ENCODE results near the gene ADGRB2. TPM values are rescaled to one million over a fixed set of nuclear protein-coding genes. Genes with fewer than 3 reads are reported as not detected.

Gene ADGRB2
- total RNA-seq, 4 donors from 2014 or later, result 1.6 to 10.5 (median 4.1) TPM

DNA sequence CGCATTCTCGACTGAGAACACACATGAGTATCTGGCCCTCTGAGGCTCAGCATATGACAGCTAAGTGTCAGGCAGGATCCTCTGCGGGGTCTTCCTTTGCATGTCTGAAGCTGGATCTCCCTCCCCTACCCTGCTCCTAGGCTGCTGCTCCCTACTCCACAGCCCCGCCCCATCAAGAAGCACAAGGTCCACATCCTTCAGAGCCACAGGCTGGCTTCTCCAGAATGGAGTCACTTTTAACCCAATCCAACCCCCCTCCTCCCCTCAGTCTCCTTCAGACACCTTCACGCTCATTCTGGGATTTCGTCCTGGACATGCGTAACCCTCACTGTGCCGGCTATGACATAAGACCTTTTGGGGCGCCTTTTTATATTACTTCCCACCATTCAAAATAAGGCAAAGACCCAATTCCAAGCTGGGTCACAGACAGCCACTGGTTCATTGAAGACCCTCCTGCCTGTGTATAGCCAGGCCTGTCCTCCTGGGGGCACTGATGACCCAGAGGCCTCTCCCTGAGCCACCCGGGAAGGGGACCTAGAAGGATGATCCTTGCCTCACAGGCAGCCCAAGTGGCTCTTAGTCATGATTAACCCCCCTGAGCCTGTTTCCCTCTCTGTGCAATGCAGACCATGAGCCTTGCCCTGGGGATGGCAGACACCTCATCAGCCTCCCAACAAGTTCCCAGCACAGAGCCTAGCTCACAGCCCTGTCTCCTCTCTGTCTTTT lies 4.7 kb downstream of the ADGRB2 start:
- TF ChIP-seq, protein P1, sequence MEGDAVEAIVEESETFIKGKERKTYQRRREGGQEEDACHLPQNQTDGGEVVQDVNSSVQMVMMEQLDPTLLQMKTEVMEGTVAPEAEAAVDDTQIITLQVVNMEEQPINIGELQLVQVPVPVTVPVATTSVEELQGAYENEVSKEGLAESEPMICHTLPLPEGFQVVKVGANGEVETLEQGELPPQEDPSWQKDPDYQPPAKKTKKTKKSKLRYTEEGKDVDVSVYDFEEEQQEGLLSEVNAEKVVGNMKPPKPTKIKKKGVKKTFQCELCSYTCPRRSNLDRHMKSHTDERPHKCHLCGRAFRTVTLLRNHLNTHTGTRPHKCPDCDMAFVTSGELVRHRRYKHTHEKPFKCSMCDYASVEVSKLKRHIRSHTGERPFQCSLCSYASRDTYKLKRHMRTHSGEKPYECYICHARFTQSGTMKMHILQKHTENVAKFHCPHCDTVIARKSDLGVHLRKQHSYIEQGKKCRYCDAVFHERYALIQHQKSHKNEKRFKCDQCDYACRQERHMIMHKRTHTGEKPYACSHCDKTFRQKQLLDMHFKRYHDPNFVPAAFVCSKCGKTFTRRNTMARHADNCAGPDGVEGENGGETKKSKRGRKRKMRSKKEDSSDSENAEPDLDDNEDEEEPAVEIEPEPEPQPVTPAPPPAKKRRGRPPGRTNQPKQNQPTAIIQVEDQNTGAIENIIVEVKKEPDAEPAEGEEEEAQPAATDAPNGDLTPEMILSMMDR (IDR thresholded peaks at IDR 0.05), result no peak
- TF ChIP-seq EP300 (IDR thresholded peaks at IDR 0.05), result no peak
- TF ChIP-seq POLR2A (IDR thresholded peaks at IDR 0.05), result no peak
- H3K4me3 ChIP-seq, result no peak overlapping the region
- peaks cover 0 to 19% of the 10 kb centered on the region in 2 donors for H3K27me3 ChIP-seq
- DNase-seq (ENCODE audit: low spot score in 2 of 2), result no peak
- H3K9me3 ChIP-seq, result no peaks in the 10 kb centered on the region
- no peaks in the 10 kb centered on the region for H3K36me3 ChIP-seq
- WGBS, 2 donors, result 78% methylated on average over 9 to 10 of the region's 10 CpGs
- no peak overlapping the region for H3K27ac ChIP-seq
- H3K4me1 ChIP-seq, result peaks cover 0 to 52% (median 38%) of the 10 kb centered on the region in 4 donors

DNA sequence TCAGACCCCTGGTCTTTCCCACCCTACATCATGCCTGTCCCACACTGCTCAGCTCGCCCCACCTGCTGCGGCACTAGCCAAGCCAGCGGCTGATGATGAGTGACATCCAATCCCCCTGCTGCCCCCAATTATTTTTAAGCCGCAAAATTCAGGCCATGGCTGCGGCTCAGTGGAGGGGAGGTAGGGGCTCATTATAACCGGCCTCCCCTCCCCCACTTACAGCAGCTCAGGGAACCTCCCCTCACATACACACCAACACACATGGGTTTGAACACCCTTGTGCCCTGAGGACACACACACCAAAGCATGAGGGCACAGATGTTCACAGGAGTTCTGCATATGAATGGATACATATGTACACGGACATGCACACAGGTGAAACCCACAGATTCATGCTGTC lies 5.3 kb downstream of the ADGRB2 start:
- no peak overlapping the region for H3K27ac ChIP-seq
- 88 to 90% methylated on average over 7 of the region's 7 CpGs for WGBS, 2 donors
- peaks cover 0 to 18% of the 10 kb centered on the region in 2 donors for H3K27me3 ChIP-seq
- DNase-seq (ENCODE audit: low spot score in 2 of 2), result no peak
- no peaks in the 10 kb centered on the region for H3K9me3 ChIP-seq
- no peaks in the 10 kb centered on the region for H3K36me3 ChIP-seq
- no peak overlapping the region for H3K4me3 ChIP-seq
- peaks cover 0 to 56% (median 43%) of the 10 kb centered on the region in 4 donors for H3K4me1 ChIP-seq
- TF ChIP-seq EP300 (IDR thresholded peaks at IDR 0.05) (no peak), POLR2A (IDR thresholded peaks at IDR 0.05) (no peak)
- TF ChIP-seq, protein P1 (IDR thresholded peaks at IDR 0.05), result no peak

DNA sequence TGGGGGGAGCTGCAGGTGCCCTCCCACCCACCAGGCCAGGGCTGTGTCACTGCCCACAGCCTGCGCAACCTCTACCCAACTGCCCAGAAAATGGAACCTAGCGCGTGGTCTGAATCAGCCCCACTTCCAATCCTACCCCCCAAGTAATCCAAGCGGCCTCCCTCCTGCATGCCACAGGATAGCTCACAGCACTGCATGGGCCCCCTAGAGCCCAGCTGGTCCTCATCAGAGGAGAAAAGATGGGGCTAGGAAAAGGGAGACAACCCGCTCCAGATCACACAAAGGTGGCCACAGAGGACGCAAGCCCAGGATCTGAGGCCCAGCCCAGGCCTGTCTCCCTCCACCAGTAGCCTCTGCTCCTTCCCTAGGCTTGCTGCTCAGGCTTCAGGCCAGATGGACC lies 6.2 kb downstream of the ADGRB2 start:
- H3K36me3 ChIP-seq, result no peaks in the 10 kb centered on the region
- H3K27me3 ChIP-seq, result peaks cover 0 to 10% of the 10 kb centered on the region in 2 donors
- no peaks in the 10 kb centered on the region for H3K9me3 ChIP-seq
- WGBS, 2 donors, result 95 to 97% methylated on average over 6 of the region's 6 CpGs
- H3K4me3 ChIP-seq, result no peak overlapping the region
- H3K4me1 ChIP-seq, result peaks cover 0 to 56% (median 43%) of the 10 kb centered on the region in 4 donors
- TF ChIP-seq, protein P1 (IDR thresholded peaks at IDR 0.05), result no peak
- TF ChIP-seq POLR2A (IDR thresholded peaks at IDR 0.05) (no peak), EP300 (IDR thresholded peaks at IDR 0.05) (no peak)
- no peak overlapping the region for H3K27ac ChIP-seq
- DNase-seq (ENCODE audit: low spot score in 2 of 2), result no peak

DNA sequence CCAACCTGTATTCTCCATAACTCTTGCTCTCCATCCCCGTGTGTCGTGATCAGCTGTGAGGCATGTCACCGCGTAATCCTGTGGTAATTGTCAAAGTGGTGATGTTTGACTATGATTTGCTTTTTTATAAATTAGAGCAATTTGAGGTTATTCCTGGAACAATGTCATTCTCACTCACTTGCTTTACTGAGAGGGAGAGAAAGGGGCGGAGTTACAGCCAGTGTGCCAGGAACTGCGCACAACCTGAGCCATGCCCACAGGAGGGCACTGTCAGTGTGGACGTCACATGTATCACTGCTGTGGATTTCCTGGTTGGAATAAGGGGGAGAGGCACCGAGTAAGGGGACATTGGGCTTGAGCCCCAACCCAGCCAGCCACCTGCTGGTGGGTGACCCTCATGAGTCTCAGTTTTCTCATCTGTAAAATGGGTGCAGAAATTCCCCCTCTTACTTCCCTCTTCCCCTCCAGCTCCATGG lies 6.9 kb downstream of the ADGRB2 start:
- TF ChIP-seq POLR2A (IDR thresholded peaks at IDR 0.05), result no peak
- TF ChIP-seq, protein P1 (IDR thresholded peaks at IDR 0.05), result no peak
- TF ChIP-seq EP300 (IDR thresholded peaks at IDR 0.05), result no peak
- H3K4me1 ChIP-seq, result peaks cover 0 to 51% (median 40%) of the 10 kb centered on the region in 4 donors
- H3K27me3 ChIP-seq, result peaks cover 0 to 5% of the 10 kb centered on the region in 2 donors

DNA sequence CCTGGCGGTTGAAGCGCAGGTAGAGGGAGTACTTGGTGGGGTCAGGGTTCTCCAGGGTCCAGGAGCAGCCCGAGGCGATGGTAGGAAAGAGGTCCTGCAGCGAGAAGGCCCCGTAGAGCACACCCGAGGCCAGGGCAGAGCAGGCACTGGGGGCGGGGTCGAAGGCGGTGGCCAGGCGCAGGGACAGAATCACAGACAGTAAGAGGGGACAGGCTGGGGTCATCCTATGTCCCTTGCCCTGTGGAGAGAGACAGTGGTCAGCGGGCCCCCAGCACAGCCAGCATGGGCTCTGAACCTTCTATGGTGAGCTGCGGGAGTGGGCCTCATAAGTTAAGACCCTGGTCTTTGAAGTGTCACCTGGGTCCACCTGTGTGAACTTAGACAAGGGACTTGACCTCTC lies 7.6 kb downstream of the ADGRB2 start:
- no peaks in the 10 kb centered on the region for H3K9me3 ChIP-seq
- no peak overlapping the region for H3K27ac ChIP-seq
- no peaks in the 10 kb centered on the region for H3K36me3 ChIP-seq
- H3K4me1 ChIP-seq, result peaks cover 0 to 45% (median 39%) of the 10 kb centered on the region in 4 donors
- 89% methylated on average over 13 of the region's 13 CpGs for WGBS, 2 donors
- H3K27me3 ChIP-seq, result no peaks in the 10 kb centered on the region
- no peak for DNase-seq (ENCODE audit: low spot score in 2 of 2)
- TF ChIP-seq POLR2A (IDR thresholded peaks at IDR 0.05) (no peak), EP300 (IDR thresholded peaks at IDR 0.05) (no peak)
- TF ChIP-seq, protein P1 (IDR thresholded peaks at IDR 0.05), result no peak
- H3K4me3 ChIP-seq, result no peak overlapping the region

More for the DNA sequence above, 6.9 kb downstream of the ADGRB2 start:
- Histone ChIP-seq H3K27ac (no peak overlapping the region), H3K9me3 (no peaks in the 10 kb centered on the region), H3K36me3 (no peaks in the 10 kb centered on the region), H3K4me3 (no peak overlapping the region)
- DNase-seq (ENCODE audit: low spot score in 2 of 2), result no peak
- 94% methylated on average over 8 of the region's 8 CpGs for WGBS, 2 donors
